Stimulated activated CD4-positive, alpha-beta T cell treated with anti-CD3 and anti-CD28 coated beads, Interleukin-2, amount 100 ng/mL, for 4 hours (primary cell): ENCODE measurements around the gene LRRC17.

Source experiments
- DNase-seq: peaks from one replicate; pipeline ENCODE4 v3.0.0-alpha.2; 2020; ENCODE audit warnings: low read depth

Gene LRRC17, protein sequence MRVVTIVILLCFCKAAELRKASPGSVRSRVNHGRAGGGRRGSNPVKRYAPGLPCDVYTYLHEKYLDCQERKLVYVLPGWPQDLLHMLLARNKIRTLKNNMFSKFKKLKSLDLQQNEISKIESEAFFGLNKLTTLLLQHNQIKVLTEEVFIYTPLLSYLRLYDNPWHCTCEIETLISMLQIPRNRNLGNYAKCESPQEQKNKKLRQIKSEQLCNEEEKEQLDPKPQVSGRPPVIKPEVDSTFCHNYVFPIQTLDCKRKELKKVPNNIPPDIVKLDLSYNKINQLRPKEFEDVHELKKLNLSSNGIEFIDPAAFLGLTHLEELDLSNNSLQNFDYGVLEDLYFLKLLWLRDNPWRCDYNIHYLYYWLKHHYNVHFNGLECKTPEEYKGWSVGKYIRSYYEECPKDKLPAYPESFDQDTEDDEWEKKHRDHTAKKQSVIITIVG

DNA sequence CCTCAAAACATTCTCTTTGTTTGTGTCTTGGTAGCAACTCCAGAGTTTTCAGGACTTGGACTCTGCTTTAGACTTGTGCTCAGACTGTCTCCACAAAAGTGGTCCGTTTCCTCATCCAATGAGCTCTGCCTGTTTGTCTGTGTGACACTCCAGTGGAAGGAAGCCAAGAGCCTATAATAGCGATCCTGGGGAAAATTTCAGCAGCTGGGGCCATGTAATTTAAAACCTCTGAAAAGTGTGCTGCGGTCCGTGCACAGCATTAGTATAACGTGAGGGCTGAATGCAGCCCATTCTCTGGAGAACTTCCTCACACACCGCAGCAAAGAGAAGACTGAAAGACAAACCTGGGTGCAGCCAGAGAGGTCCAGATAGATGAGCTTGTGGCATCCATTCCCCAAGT, at the start of gene LRRC17:
TSS of gene LRRC17 (plus strand) at position 259 of the 400 bp plus-strand sequence. CDS start 20,914 bp downstream, outside the sequence.
- DNase-seq: no peak

DNA sequence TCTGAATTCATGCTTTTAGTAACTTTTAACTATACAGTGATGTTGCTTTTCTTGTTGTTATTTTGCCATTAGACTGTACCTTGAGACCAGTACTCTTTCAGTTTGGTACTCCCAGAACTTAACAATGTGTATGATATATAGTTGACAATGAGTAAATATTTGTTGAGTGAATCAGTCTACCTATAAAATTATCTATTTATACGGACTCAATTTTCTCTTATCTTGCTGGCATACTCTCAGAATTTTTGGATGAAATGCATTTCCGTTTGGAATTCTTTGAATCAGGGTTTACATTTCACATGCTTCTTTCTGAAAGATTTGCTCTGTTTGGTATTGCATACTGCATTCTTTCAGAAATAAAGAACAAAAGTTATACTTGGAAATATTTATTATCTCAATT, 47.8 kb upstream of the LRRC17 start:
- no peak for DNase-seq

DNA sequence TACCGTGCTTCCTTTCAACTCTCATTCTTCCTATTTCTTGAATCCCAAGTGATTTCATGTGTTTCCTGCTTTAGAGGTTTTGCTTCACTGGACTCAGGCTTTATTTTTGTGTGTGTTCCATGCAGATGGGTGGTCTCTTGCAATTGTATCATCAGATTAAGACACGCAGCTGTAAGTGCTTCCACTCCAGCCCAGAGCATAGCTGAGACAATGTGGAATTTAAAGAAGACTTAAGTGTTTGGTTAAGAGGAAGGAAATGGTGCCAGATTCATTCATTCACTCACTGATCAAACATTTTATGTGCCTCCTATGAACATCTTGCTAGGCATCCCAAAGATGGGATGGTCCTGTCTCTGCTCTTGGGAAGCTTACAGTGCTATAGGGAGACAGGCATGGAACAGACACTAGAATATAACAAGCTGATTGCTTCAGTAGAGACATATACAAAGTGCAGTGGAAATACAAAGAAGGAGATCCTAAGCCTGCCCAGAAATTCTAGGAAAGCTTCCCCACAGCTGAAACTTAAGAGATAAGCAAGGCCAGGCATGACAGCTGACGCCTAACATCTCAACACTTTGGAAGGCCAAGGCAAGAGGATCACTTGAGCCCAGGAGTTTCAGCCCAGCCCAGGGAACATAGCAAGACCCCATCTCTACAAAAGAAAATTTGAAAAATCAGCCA, 46.1 kb upstream of the LRRC17 start:
- no peak for DNase-seq

DNA sequence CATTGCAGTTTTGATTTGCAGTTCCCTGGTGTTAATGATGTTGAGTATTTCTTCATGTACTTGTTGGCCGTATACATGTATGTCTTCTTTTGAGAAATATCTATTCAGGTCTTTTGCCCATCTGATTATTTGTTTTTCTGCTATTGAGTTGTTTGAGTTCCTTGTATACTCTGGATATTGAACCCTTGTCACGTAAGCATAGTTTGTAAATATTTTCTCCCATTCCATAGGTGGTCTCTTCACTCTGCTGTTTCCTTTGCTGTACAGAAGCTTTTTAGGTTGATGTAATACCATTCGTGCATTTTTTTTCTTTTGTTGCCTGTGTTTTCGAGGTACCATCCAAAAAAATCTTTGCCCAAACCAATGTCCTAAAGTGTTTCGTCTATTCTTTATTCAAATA, 43.6 kb upstream of the LRRC17 start:
- no peak for DNase-seq

DNA sequence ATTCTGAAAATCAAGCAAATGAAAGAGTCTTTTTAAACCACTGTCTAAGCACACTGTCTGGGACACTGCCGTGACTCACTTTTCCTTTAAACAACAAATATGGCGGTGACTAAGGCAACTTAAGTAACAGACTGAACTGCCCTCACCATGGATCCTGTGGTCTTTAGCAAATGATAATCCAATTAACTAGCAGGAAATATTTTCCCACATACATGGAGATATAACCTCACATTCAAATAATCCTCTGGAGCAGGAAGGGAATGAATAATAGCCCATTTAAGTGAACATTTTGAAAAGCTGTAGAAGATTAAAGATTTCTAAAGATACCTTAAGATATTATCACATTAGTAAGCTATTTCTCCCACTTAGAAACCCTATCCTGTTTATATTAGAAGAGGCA, 40.3 kb upstream of the LRRC17 start:
- no peak for DNase-seq

DNA sequence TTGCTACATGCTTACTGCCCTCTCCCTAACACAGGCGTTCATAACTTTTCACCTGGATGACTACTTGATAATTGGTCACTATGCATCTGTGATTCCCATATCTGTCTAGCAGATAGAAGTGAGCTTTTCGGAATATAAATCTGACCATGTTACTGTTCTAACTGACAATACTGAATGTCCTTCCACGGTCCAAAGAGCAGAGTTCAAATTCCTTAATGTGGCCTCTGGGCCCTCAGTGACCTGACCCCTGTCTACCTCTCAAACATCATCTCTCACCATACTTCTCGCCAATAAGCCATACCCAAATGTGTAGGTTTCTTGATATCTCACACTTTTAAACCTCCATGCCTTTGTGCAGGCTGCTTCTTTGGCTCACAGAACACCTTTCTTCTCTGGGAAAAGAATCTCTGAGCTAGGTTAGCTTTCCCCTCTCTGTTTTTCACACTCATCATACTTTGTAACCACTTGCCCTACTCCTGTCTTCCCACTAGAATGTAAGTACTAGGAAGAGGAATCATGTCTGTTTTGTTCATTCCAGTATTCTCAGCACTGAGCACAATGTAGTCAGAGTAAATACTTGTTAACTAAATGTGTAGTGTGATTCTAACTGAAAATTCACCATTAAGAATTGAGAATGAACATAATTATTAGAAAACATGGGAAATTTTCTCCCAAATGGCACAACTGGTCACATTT, 39.2 kb upstream of the LRRC17 start:
- DNase-seq: no peak

DNA sequence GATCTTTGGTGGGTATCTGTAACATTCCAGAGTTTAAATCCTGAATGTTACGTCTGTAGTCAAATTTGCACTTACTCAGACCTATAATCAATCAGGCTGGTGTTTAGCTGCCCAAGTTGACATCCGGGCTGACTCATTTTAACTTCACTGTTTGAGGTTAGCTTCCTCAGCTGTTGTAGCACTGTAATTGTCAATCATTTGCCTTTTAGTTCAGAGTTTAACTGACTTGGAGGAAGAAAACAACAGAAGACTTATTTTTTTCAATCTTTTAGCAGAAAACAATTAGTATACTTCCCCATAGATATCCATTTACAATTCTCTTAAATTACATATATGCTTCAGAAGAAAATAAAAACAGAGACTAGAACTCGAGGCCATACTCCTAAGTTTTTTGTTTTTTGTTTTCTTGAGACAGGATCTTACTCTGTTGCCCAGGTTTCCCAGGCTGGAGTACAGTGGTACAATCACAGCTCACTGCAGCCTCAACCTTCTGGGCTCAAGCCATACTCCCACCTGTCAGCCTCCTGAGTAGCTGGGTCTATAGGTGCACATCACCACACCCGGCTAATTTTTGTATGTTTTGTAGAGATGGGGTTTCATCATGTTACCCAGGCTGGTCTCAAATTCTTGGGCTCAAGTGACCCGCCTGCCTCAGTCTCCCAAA, 38.5 kb upstream of the LRRC17 start:
- DNase-seq: no peak

DNA sequence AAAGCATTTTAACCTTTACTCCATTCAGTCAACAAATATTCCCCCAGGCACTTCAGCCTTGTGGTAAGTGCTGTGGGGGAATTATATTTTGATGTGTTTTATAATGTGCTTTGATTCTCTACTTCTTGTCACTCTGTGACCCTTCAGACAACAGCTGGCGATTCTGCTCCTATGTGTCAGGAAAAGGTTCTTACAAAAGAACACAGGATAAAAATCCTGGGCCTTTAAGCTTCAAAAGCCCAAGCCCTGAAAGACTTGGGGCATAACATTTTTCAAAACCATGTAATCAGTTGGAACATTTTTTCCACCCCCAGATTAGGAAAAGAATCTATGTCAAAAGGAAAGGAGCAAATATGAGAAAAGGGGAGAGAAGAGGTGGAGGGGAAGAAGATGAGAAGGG, 37.8 kb upstream of the LRRC17 start:
- DNase-seq: no peak

DNA sequence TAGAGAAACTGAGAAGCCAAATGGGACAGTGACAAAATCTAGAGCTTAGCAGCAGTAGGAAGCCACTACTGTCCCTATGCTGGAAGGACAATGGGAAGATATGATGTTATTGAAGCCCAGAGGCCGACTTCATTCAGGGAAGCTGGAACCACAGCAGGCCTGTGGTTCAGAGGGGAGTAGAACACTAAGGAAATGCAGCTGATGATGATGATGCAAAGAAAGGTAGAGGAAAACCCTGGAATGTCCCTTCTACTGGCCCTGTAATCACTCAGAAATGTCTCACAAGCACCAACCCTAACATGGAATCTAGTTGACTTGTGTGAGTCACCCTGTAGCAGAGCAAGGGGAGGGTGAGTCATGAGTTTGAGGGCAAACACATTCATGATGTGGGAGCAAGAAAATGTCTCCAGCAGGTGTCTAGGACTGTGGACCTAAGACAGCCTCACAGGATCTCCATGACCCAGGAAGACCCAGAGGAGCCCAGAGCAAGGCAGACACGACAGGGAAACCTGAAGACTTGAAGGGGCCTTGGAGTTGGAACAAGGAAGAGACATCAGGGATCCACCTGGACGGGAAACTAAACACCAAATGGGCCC, 37.0 kb upstream of the LRRC17 start:
- peak; percentile 6 for DNase-seq

DNA sequence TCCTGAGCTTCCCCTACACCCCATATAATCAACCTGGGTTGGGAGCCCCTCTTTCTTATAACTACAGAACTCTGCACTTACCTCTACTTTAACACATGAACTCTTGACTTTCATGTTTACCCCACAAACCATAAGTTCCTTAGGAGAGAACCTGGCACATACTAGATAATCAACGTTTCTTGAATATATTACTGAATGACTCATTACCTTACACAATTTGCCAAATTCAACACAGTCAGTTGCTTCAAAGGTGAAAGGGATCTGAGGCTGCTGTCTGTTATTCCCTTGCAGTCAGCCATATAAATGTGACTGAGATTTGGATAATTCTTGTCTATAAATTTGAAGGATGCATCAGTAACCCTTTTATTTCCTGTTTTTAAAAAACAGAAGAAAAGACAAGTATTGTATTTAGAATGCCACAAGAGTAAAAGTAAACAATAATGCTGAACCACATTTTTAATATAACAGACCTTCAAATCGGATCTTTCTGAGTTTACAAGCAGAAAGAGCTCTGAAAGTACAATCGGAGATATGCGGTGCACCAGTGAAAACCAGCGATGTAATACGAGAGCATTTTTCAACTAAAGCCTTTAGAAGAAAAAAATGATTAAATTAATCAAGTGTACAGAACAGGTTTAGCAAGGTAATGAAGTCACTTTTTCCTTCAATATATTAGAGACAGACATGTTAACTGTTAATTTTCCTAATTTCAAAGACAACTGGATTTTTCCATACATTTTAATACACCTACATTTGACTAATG, 29.5 kb upstream of the LRRC17 start:
- DNase-seq: no peak

DNA sequence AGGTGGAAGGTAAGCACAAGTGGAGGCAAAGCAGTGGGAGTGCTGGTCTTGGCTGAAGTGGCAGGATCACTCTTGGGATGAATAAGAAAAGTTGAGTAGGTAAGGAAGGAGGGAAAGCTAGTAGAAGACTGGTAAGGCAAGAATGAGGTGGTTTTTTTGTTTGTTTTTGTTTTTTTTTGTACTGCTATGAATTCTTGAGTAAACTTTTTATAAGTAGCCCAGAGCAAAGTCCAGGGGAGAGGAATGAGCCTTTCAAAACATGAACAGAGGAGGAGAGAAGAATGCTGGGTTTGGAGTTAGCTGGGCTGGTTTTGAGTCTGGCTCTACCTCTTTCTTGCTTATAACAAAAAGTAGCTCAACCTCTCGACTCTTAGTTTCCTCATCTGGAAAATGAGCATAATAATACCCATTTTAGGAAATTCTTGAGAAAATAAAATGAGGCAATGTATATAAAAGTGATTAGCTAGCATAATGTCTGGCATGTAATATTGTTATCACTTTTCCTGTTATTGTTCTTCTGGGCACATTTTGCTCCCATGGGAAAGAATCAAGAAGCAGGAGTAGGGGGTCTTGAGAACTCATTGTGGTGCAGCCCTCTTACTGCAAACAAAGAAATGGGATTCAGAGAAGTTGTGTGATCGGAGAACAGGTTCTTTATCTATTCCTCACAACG, 24.1 kb upstream of the LRRC17 start:
- no peak for DNase-seq

DNA sequence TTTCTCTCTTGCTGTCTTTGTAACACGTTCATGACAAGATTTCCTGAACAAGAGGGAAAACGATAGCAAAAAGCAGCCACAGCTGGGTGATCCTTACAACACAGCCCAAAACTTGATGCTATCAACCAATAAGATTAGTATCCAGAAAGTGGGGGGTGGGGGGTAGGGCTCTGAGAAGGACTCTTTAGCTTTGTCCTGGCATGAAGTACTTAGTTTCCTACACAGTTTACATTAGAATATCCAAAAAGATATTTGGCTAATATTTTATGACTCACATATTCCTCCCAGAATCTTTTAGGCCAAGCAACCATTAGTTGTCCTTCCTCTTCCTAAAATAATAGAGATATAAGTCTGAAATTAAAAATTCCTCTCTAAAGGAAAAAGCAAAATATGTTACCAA, 22.9 kb upstream of the LRRC17 start:
- DNase-seq: no peak

DNA sequence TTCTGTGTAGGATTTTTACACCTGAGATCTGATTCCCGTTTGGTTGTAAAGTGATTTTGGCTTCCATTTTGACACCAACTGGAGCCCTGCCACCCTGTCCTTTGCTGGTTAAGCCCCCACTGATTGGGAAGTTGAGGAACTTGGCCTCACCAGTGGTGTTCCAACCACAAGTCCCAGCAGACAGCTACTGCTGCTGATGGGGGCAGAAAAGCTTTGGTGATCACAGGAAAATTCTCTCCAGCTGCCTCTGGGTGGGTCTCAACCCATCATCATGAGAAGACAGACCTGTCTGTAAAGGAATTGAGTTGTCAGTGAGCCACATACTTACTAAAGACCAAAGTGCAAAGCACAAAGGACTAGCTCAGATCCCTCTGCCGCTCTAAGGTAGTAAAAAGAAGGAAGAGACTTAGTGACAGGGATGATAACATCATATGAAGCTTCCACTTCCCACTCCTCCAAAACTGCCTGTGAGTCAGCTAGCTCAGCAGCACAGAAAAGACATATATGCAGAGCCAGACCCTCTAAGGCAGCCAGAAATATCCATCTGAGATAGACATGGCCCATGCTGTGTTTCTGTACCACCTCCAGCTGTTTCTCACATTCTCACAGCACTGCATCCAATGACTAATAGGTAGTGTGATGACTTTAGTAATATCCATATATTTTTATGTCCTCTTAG, 22.4 kb upstream of the LRRC17 start:
- no peak for DNase-seq

DNA sequence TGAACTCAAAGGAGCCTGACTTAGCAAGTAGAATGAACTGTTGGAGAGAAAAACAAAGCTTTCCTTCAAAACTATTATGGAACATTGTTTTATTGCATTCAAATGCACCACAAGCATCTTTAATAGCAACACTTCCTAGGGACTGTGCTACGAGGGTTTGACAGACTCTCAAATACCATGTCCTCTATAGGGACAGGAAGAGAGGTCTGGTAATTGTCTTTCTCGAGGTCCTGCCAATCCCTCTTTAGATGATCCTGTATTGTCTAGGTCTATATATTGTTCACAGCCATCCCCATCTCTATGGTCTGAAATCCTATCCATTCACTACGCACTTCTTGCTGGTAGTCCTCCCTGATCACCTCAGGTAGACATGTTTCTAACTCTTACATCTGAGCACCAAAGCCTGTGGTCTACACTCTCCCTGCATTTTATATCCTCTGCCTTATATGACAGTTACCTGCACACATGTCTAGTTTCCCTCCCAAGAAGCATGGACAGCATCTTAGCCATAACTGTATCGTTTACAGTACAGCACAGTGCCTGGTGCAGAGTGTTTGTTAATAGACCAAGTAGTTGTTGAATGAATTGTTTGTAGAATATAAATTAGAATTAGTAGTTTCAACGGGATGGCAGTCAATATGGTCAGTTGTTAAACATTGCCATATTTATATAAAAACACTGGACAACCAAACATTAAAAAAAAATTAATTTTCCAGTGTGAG, 21.7 kb upstream of the LRRC17 start:
- no peak for DNase-seq

DNA sequence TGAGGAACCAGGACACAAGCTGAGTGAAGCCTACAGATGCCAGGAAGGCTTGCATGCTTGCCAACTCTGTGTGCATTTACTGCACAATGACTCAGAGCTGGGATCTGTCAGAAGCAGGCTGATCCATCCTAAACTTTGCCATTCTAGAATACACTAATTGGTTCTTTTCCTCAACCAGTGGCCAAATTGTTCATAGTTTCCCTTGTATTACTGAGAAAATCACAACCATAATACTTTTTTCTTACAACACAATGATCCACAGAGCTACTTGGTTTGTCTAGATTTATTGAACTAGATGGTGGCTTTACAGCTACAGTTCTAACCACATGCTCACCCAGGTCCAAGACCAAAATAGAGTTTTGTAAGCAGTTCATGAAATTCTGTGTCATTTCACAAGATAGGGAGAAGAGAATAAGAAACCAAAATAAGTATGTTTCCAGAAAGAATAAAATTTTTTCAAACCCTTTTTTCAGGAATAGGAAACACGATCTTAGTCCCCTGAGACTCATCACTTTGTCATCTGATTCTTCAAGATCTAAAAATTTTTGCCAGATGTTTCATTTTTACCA, 21.0 kb upstream of the LRRC17 start:
- no peak for DNase-seq

DNA sequence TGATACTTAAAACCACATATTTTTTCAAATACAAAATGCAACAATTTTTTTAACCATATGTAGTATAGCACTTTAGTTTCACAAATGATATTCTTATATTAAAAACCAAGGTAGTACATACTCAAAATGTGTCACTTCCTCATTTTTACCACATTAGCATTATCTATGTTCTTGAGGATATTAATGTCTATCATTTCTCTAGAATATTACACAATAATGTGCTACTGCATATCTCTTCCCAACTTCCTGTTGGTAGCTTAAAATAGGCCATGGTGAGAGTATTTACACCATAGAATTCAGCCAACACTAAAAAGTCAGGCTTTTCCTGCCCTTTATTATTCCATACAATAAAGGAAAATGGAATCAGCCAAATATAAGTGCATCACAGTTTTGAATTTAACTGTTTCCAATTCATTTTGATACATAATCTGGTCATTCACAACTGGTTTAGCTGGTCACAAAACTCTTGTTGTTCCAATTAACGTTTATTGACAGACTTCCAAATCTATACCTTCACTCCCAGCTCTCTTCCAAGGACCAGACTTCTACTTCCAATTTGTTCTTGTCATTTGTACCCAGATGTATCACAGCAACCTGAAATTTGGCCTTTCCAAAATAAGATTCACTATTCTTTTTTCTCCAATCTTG, 20.0 kb upstream of the LRRC17 start:
- DNase-seq: no peak

DNA sequence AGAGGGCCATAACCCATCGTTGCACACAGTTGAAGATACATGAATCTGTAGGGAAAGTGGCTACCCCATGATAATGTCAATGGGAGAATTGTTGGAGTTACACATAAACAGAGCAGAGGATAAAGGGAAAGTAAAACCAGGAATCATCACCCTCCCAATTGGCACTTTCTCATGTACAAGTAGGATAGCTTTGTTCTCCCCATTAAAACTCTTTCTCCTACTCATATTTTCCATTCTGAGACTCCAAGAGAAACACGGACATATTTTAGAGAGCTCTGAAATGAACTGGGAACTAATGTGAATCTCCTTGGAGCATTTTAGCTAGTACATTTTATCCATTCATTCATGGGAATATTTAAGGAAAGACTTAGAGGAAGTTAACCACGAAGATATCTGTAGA, 17.2 kb upstream of the LRRC17 start:
- no peak for DNase-seq

DNA sequence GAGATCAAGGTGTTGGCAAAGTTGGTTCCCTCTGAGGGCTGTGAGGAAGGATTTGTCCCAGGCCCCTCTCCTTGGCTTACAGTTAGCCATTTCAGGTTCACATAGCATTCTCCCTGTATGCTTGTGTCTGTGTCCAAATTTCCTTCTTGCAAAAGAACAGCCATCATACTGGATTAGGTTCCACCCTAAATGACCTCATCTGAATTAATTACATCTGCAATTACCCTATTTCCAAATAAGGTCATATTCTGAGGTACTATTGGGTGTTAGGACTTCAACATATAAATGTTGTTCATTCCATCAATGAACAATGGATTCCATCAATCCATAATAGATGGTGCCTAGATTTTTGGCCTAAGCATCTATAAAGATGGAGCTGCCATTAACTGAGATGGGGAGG, 16.2 kb upstream of the LRRC17 start:
- DNase-seq: no peak

DNA sequence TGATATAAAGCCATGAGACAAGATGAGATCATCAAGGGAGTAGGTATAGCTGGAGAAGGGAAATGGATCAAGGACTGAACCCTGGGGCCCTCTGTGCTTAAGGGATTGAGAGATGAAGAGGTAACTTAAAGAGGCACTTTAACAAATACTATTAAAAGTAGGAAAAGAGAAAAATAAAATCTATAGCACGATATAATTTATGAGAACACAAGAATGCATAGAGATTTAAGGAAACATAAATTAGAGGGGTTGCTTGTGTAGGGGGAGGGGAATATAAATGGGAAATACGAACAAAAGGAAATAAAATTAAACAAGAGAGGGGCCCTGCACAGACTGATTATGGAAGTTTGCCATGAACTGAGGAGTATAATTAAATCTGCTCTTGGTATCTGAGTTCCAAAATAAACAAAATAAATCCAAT, 15.6 kb upstream of the LRRC17 start:
- no peak for DNase-seq
